NCI-H345 treated with DMSO at 0.1 percent for 48 hours (cell line): ENCODE results near the gene ELAVL3.
A peak's percentile ranks its signal among the peaks of the same experiment; 100 is the strongest.

Experiments
- DNase-seq: peaks from one replicate; lab custom pipeline; 2025; ENCODE audit not compliant: unreplicated experiment; lab: John Stamatoyannopoulos, UW

The ELAVL3 gene

GRCh38 chr19:11480715-11481533 is at the start of gene ELAVL3:
Gene ELAVL3 (minus strand): TSS chr19:11481046. CDS start chr19:11480608, 438 bp downstream.
- DNase-seq: peak; percentile 13

GRCh38 chr19:11530432-11530831 is 49.6 kb upstream of the ELAVL3 start:
- DNase-seq: peak; percentile 28

- peak; percentile 46 for DNase-seq
These were observed 47.9 kb upstream of the ELAVL3 start, which contains the start of gene ECSIT for GRCh38 chr19:11528551-11529341. Gene ECSIT (minus strand): TSS chr19:11529134. CDS start chr19:11519170, 9,964 bp downstream.

GRCh38 chr19:11519138-11519537 is 38.3 kb upstream of the ELAVL3 start:
- DNase-seq: no peak

GRCh38 chr19:11513946-11514345 is 33.1 kb upstream of the ELAVL3 start:
- DNase-seq: no peak

- no peak for DNase-seq
These were observed 29.6 kb upstream of the ELAVL3 start for GRCh38 chr19:11510444-11510843.

GRCh38 chr19:11507370-11508078 is 26.7 kb upstream of the ELAVL3 start:
- DNase-seq: no peak

GRCh38 chr19:11506967-11507366 is 26.1 kb upstream of the ELAVL3 start:
- no peak for DNase-seq

GRCh38 chr19:11506101-11506555 is 25.3 kb upstream of the ELAVL3 start:
- DNase-seq: no peak

GRCh38 chr19:11505504-11506100 is 24.8 kb upstream of the ELAVL3 start, which contains the start of gene ZNF653:
Gene ZNF653 (minus strand): TSS chr19:11505839. CDS start chr19:11505786, 53 bp downstream.
- DNase-seq: peak; percentile 33

- peak; percentile 54 for DNase-seq
These were observed 24.2 kb upstream of the ELAVL3 start for GRCh38 chr19:11505032-11505503.

- DNase-seq: no peak
These were observed 23.7 kb upstream of the ELAVL3 start for GRCh38 chr19:11504502-11505031.

GRCh38 chr19:11499890-11500420 is 19.1 kb upstream of the ELAVL3 start:
- no peak for DNase-seq

- DNase-seq: no peak
These were observed 18.4 kb upstream of the ELAVL3 start for GRCh38 chr19:11499220-11499726.

- DNase-seq: no peak
These were observed 15.7 kb upstream of the ELAVL3 start for GRCh38 chr19:11496391-11497163.

GRCh38 chr19:11495885-11496284 is 15.0 kb upstream of the ELAVL3 start:
- DNase-seq: no peak

GRCh38 chr19:11495481-11495880 is 14.6 kb upstream of the ELAVL3 start:
- DNase-seq: no peak

GRCh38 chr19:11494634-11495285 is 13.9 kb upstream of the ELAVL3 start:
- no peak for DNase-seq

- DNase-seq: no peak
These were observed 8.5 kb upstream of the ELAVL3 start for GRCh38 chr19:11489378-11489777.
